NCI-H82 treated with DMSO at 0.1 percent for 48 hours (cell line): ENCODE data around the gene SAE1.

Experiments
- DNase-seq: peaks from one replicate; lab custom pipeline; 2025; ENCODE audit not compliant: unreplicated experiment; lab: John Stamatoyannopoulos, UW

SAE1 gene

DNA sequence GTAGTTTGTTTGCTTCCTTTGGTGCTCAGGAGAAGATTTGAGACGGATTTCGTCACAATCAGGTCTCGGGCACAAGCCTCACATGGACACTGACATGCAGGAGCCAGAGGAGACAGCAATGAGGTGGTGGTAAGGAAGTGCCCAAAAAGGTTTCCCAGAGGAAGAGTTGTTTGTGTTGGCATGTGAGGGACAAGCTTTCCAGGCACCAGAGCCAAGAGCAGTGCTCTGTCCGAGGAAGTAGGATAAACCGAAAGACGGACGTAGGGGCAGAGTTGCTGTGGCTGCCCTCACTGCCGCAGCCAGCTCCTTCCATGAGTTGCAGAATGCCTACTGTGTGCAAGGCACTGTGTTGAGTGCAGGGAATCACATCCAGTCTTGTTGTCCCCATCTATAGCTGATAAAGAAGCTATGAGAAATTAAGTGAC, 27.7 kb downstream of the SAE1 start:
- DNase-seq: no peak

DNA sequence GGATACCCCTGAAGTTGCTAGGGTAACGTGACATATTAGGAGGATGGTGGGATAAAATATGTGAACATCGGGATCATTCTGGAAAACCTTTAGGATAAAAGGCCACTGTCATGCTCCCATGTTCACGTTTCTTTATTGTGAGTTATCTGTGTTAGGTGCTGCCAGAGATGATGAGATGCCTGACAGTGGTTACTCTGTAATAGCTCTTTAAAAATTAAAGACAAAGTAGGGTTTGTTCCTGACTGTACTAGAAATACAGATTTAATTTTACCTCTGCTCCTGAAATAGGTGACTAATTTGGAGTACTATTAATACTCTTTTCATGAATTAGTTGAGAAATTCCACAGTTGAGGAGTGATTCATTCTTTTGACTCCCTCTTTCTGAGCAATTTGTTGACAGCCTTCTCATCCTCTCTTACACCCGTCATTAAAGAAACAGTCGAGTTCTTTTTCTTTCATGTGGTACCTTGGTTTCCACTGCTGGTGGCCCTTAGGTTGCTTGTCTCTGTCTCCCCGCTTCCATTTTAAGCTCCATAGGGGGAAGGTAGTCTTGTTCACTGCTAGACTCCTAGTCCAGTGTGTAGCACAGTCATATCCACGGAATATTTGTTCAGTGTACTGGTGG, 28.4 kb downstream of the SAE1 start:
- no peak for DNase-seq

DNA sequence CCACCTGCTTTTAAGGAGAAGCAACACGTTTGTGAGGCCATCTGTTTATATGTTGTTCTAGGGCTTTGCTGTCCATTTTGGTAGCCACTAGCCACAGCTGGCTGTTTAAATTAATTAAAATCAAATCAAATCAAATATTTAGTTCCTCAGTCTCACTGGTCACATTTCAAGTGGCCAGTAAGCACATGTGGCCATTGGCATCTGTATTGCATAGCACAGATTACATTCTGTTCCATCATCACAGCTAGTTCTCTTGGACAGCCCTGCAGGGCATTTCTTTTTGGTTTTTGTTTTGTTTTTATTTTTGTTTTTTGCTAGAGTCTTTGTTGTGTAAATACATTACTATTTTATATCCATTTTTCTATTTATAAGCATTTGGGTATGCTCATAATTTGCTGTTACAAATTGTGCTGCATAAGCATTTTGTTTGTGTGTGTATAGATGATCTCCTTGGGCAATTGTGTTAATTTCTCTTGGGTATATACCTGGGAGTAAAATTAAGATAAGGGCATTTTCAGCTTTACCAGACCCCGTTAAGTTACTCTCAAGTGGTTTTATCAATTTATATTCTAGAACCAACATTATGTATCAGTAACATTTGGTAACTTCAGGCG, 31.3 kb downstream of the SAE1 start:
- no peak for DNase-seq

DNA sequence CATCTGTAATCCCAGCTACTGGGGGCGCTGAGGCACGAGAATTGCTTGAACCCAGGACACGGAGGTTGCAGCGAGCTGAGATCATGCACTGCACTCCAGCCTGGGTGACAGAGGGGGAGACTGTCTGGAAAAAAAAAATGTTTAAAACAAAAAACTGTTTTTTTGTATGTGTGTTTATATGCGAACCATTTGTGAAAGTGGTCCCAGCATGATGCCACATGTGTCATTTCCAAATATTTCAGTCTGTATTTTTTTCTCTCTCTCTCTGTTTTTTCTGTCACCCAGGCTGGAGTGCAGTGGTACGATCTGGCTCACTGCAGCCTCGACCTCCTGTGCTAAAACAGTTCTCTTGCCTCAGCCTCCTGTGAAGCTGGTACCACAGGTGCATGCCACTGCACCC, 37.4 kb downstream of the SAE1 start:
- no peak for DNase-seq

DNA sequence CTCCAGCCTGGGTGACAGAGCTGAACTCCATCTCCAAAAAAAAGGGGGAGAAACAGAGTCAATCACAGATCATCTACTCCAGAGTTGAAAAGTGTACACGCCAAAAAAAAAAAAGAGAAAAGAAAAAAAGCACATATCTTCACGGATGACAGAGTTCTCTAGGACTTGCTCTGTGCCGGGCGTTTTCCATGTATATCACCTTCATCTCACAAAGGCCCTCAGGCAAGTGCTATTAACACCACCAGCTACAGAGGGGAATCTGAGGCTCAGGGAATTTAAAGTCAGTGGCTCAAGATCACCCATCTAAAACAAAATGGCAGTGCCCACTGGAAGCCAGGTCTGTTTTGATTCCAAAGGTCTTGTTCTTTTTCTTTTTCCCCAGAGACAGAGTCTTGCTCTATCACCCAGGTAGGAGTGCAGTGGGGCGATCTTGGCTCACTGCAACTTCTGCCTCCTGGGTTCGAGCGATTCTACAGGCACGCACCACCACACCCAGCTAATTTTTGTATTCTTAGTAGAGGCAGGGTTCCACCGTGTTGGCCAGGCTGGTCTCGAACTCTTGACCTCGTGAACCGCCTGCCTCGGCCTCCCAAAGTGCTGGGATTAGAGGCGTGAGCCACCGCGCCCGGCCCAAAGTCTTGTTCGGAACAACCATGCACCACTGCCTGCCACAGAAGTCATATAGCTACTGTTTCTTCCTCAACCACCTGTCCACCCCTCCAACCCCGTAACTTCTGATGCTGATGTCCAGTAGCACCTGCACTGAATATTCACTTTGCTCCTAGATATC, 42.2 kb downstream of the SAE1 start:
- no peak for DNase-seq

DNA sequence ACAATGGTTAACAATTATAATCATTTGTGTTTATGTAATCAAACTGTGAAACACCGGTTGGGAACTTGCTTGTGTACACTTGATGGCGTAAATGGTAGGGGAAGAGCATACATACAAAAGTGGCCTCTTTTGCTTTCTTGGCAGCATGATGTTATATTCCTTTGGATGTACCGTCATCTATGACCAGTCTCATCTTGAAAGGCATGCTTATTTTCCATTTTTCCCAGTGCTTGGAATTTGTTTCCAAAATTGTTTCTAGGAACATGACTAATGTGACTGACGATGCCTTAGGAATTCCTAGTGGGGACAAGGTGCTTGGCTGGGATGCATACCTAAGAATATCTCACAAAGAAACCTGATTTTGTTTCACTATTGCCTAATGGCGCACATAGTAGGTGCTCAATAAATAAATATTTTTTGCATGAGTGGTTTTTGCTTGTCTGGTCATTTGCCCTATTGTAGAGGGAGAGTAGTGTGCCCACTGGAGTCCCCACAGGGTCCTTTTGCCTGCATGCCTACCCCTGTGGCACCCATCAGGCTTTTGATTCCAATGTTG, 45.5 kb downstream of the SAE1 start:
- no peak for DNase-seq

DNA sequence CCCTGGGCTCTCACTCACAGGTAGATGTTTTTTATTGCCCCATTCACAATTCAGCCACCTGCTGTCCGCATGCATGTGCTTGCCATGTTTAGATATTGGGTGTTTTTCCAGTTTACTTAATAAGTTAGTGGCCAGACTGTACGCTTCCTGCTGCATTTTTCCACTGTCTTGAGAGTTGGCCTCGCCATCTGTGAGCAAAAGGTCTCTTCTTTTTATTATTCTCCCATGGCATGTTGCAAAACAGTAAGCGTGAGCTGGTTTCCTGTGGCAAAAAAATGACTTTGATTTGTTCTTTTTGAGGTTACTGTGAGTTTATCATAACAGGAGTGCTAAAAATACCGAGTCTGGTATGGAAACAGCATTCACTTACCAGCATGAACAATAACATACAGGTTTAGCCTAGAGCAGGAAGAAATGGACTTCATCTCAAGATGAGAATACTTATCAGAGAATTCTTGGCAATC, 46.0 kb downstream of the SAE1 start:
- DNase-seq: no peak

DNA sequence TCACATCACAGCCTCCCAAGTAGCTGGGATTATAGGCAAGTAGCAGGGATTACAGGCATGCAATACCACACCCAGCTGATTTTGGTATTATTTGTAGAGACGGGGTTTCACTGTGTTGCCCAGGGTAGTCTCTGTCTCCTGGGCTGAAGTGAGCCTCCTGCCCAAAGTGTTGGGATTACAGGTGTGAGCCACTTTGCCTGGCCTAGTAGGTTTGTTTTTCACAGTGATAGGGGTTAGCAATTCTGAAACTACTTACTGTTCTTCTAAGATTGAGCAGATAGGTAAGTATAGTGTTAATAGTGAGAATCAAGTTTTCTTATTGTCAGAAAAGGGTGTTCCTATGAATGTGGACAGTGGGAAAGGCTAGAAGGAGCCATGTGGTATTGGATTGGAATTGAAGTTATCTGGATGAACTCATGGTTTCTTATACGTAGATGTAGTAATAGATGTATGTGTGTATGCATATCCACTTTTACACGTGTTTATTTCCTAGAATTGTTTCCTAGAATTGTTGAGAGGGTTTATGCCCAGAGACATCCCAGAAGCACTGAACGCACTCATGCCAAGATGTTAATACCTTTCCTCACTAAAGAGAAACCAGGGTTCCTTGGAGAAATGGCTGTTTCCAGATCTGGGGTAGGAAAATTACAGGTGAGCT, 49.1 kb downstream of the SAE1 start:
- DNase-seq: no peak

DNA sequence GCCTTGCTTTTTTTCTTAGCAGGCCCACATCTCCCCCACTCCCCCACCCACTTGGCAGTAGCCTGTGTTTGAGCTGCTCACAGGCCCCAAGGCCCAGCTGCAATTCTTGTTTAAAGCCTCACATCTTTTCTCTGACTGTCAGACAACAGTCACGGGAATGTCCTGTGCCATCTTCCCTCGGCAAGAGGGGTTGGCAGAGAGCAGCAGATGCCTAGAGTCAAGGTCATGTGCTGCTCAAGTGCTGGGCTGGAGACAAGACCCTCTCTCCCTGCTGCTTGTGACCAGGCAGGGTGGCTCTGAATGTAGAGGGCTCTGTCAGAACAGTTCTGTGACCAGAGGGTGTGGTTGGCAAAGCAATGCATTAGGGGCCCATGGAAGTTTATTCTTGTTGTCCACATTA, 53.0 kb downstream of the SAE1 start:
- no peak for DNase-seq

DNA sequence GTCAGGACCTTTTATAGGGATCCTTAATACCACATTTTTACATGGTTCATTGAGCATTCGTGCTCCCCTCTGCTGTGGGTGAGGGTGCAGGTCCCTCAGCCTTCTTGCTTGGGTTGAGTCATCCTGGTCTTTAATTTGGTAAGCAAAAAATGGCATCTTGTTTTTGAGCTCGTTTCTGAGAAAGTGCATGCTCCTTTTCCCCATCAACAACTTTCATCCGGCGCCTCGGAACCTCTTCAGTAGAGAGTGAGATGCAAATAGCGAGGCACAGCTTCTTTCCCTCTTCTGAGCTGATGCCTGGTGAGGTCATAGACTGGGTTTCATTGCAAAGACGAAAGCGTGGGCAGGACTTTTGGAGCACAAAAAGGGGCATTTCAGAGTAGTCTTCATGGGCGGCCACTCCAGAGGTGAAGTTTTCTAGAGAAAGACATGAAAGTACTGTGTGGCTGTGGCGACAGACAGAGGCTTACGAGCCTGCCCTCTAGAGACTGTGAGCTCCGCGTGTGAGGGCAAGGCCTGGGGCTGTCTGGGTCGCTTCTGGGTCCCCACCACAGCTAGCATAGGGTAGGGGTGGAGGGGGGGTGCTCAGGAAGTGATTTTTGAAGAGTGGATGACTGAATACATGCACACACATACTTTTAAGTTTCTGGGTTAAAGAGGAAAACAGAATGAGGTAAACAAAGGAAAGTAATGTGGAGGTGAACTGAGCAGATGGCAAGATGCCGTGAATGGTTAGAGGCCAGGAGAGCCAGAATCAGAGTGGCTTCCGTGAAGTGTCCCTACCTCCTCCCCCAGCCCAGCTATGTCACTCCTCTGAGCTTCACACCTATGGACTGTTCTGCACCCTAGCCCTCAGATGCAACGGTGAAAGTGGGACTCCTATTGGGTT, 56.1 kb downstream of the SAE1 start:
- DNase-seq: no peak

DNA sequence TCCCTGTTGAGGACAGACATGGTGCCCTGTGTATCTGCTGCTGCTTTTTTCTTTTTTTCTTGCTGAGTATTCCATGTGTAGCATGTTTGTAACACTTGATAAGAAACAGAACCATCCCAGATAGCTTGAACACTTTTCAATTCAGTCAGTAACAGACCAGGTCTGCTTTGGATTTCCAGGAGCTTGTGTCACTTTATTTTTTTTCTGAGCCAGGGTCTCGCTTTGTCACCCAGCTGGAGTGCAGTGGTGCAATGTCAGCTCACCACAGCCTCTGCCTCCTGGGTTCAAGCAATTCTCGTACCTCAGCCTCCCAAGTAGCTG, 56.7 kb downstream of the SAE1 start:
- DNase-seq: no peak

DNA sequence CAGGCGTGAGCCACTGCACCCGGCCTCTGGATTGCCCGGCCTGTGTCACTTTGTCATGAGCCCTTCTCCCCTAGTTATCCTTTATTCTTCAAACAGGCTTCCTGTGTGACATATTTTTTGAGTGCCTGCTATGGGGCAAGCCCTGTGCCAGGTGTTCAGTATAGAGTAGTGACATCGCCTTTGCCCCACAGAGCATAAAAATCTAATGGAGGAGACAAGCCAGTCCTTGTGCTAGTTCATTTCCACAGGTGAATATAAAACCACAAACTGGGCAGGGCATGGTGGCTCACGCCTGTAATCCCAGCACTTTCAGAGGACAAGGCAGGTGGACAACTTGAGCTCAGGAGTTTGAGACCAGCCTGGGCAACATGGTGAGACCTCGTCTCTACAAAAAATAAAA, 57.2 kb downstream of the SAE1 start:
- DNase-seq: no peak

DNA sequence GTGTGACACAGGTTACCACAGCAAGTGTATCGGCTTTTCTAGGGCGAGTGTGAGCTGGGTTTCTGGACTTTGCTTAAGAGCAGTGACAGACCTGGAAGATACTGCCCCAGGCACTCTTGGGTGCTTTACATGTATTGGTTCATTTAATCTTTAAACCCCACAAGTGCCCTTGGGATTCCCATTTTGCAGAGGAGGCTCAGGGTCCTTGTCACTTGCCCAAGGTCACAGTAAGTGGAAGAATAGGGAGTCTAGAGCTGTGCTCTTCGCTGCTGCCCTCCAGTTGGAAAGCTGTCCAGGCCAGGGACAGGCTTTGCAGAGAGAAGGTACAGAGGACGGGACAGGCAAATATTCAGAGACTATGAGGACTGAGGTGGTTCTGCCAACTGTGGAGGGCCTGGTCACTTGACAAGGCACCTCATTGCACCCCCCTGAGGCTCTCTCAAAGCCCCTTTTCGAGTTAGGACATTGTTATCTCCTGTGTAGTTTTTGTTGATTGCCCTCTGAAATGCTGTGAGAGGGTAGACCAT, 57.9 kb downstream of the SAE1 start:
- no peak for DNase-seq

DNA sequence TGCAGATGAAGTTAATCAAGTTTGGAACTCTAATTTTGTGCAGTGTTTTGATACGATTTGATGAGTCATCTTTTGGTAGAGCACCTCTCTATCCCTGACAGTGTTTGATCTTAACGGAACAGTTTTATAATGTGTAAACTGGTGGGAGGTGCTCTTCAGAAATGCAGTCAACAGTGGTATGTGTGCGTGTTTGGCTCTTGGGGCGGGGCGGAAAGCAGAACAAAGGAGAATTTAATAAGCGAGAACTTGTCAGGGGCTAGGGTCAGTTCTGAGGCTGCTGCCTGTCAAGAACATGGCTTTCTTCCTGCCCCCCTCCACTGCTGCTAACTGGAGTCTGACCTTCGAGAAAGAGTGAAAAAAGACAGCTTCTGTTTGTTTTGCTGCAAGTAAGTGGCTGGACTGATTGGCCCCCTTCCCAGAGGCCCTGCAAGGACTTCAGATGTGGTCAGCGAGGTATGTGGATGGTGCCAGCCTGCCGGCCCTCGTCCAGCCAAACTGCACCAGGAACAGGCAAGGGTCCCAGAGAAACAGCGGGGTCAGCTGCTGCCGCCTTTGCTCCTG, 59.6 kb downstream of the SAE1 start:
- no peak for DNase-seq

DNA sequence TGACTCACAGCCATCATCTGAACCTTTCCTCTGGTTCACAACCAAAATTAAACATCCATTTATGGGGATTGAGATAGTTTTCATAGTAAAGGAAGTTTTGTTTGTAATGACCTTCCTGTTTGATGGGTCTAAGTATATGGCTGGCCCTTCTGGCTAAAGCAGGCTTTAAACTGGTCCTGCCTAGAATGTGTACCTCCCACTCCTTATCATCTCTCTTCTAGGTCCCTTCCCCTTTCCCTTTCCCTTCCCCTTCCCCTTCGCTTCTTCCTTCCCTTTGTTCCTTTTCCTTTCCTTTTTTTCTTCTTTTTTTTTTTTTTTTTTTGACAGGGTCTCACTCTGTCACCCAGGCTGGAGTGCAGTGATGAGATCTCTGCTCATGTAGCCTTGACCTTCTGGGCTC, 64.8 kb downstream of the SAE1 start:
- no peak for DNase-seq

DNA sequence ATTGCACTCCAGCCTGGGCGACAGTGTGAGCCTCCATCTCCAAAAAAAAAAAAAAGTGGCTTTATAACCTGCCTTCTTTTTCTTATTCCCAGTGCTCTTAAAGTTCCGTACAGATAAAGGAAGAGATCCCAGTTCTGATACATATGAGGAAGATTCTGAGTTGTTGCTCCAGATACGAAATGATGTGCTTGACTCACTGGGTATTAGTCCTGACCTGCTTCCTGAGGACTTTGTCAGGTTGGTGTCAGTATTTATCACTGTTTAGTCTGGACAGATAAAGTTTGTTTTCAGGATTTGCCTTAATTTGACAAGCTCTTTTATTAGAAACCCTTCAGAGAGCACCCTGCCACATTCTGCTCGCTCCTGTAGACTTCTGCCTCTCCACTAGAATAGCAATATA, 66.5 kb downstream of the SAE1 start:
- DNase-seq: no peak

DNA sequence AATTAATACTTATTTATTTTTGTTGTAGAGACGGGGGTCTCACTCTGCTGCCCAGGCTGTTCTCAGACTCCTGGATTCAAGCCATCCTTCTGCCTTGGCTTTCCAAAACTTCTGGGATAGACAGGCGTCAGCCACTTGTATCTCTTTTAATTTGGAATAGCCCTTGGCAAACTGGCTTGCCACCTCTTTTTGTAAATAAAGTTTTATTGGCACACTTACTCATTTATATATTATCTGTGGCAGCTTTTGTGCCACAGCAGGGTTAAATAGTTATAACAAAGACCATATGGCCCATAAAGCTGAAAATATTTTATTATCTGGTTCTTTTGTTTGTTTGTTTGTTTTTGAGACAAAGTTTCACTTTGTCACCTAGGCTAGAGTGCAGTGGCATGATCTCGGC, 69.9 kb downstream of the SAE1 start:
- no peak for DNase-seq

DNA sequence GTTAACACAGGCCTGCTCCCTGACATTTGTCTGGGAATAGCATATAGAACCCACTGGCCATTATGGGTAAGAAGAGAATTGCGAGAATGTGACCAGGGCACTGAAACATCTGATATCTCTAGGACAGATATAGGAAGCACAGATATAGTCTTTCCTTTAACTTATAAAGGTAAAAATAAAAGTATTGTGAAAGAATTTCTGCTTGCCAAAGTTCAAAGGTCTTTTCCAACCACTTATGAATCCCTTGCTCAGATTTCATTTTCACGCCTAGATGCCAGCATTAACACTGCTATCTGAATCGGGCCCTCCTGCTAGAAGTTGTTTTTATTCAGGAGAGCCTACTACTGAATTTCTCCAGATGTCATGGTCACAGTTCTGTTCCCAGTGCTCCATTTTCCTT, 72.6 kb downstream of the SAE1 start:
- DNase-seq: no peak

DNA sequence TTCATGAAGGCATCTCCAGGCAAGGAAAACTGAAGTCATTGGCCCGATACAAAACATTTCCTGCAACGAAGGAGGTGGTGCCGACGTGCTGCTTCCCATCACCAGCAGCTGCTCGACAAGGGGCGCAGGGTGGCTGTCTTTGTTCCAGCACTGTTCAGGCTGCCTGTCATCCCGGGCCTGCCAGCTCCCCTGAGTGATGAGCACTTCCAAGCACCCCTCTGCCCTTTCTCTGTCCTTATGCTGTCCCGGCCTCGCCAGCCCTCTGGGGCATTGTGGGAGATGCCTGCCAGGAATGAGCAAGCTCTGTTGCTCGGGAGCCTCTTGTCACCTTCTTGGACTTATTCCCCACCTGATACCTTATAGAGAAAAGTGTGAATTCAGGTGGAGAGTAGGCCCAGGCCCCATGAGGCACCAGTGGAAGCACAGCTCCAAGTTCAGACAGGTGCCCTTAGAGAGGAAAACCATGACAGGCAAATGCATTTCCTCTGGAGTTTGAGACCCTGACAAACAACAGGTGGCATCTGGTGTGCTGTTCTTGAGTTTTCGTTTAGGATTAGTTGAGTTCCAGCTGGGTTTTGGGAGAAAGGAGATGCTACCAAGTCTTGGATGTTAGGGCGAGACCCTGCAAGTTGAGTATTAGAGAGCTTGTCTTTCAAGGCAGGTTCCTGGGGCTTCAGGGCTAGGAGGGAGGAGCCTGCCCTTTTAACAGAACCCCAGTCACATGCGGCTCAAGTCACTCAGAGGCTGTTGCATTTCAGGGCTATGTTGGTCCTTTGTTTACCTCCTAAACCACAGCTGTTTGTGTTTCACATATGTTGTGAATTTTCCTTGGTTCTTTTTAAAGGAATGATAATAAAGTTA, 78.9 kb downstream of the SAE1 start:
- no peak for DNase-seq
